Measurements from ENCODE around the gene MYO3A. TPM values are rescaled to one million over a fixed set of nuclear protein-coding genes. Genes with fewer than 3 reads are reported as not detected.

Gene MYO3A
- total and polyA plus RNA-seq, 2 experiments from 2014 or later: 3.0 to 10.7 TPM

DNA sequence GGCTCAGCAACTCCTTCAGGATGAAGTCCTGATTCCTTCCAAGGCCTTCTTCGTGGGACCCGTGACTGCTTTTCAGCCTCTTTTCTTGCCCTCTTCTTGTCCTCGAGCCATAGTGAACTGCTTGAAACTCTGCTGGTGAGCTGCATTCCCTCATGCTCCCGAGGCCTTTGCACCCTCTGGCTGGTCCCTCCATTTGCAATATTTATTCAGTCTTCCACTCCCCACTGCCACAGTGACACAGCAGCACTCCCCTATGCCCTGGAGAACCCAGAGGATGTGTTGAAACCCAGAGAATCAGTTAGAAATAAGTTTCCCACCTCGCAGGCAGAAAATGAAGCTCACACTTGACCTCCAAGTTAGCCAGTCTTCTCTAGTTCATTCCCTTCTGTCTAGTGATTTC is 260.2 kb downstream of the MYO3A start:
- TF ChIP-seq EZH2 (IDR thresholded peaks at IDR 0.05; ENCODE audit: low read depth, unreplicated experiment): no peak
- no peak for TF ChIP-seq STAT1 (IDR thresholded peaks at IDR 0.05; ENCODE audit: unreplicated experiment)
- Mint-ChIP-seq H3K9me3 (no peaks in the 10 kb centered on the region), H3K4me1 (peaks cover 7% of the 10 kb centered on the region; the same call in 1 of the 3 replicates), H3K36me3 (ENCODE audit: low read depth) (no peaks in the 10 kb centered on the region), H3K27ac (no peak overlapping the region), H3K4me3 (no peak overlapping the region), H3K27me3 (ENCODE audit: insufficient read depth, low read depth, poor library complexity) (no peaks in the 10 kb centered on the region)
- Histone ChIP-seq H3K9me2 (ENCODE audit: insufficient read depth) (no peaks in the 10 kb centered on the region), H4K20me1 (replicated peaks; ENCODE audit: insufficient read depth) (no peaks in the 10 kb centered on the region), H3F3A (replicated peaks; ENCODE audit: low read depth) (no peaks in the 10 kb centered on the region), H3K4me2 (no peak overlapping the region), H3K4me1 (ENCODE audit: insufficient read depth) (peaks cover 2% of the 10 kb centered on the region; the same call in 1 of the 2 replicates), H3K79me2 (replicated peaks; ENCODE audit: insufficient read depth) (no peaks in the 10 kb centered on the region), H3K27me3 (ENCODE audit: insufficient read depth) (no peaks in the 10 kb centered on the region), H2AFZ (no peak overlapping the region), H3K36me3 (ENCODE audit: insufficient read depth) (no peaks in the 10 kb centered on the region), H3K4me3 (no peak overlapping the region), H3K27ac (ENCODE audit: low read depth) (no peak overlapping the region)
- ATAC-seq: no peak
- no peak for DNase-seq (ENCODE audit: low spot score)

DNA sequence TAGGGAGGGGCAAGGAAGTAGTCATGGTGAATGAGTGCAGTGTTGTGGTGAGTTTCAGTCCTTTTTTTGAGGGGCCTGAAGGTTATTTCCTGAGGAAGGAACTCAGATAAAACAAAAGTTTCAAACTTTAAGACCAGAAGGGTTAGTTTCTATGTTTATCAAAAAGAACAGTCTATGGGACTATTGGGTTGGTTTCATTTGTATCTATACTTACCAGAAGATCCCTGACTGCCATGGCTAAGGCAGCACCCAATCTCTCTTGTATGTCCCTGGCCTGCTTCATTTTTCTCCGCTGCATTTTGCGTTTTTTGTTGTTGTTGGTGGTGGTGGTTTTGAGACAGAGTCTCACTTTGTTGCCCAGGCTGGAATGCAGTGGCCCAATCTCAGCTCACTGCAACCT is 263.2 kb downstream of the MYO3A start:
- TF ChIP-seq EZH2 (IDR thresholded peaks at IDR 0.05; ENCODE audit: low read depth, unreplicated experiment) (no peak), ZNF114 (CRISPR knock-in tag; IDR thresholded peaks at IDR 0.05) (no peak), CREB1 (CRISPR knock-in tag; IDR thresholded peaks at IDR 0.05; ENCODE audit: low read depth) (no peak), EZH2phosphoT487 (IDR thresholded peaks at IDR 0.05; ENCODE audit: unreplicated experiment) (no peak), ZNF331 (CRISPR knock-in tag; IDR thresholded peaks at IDR 0.05; ENCODE audit: low read depth) (no peak), NANOG (IDR thresholded peaks at IDR 0.05; ENCODE audit: borderline replicate concordance) (no peak), ETS1 (IDR thresholded peaks at IDR 0.05) (no peak), JUNB (IDR thresholded peaks at IDR 0.05; ENCODE audit: unreplicated experiment) (no peak)
- TF ChIP-seq, protein P1, sequence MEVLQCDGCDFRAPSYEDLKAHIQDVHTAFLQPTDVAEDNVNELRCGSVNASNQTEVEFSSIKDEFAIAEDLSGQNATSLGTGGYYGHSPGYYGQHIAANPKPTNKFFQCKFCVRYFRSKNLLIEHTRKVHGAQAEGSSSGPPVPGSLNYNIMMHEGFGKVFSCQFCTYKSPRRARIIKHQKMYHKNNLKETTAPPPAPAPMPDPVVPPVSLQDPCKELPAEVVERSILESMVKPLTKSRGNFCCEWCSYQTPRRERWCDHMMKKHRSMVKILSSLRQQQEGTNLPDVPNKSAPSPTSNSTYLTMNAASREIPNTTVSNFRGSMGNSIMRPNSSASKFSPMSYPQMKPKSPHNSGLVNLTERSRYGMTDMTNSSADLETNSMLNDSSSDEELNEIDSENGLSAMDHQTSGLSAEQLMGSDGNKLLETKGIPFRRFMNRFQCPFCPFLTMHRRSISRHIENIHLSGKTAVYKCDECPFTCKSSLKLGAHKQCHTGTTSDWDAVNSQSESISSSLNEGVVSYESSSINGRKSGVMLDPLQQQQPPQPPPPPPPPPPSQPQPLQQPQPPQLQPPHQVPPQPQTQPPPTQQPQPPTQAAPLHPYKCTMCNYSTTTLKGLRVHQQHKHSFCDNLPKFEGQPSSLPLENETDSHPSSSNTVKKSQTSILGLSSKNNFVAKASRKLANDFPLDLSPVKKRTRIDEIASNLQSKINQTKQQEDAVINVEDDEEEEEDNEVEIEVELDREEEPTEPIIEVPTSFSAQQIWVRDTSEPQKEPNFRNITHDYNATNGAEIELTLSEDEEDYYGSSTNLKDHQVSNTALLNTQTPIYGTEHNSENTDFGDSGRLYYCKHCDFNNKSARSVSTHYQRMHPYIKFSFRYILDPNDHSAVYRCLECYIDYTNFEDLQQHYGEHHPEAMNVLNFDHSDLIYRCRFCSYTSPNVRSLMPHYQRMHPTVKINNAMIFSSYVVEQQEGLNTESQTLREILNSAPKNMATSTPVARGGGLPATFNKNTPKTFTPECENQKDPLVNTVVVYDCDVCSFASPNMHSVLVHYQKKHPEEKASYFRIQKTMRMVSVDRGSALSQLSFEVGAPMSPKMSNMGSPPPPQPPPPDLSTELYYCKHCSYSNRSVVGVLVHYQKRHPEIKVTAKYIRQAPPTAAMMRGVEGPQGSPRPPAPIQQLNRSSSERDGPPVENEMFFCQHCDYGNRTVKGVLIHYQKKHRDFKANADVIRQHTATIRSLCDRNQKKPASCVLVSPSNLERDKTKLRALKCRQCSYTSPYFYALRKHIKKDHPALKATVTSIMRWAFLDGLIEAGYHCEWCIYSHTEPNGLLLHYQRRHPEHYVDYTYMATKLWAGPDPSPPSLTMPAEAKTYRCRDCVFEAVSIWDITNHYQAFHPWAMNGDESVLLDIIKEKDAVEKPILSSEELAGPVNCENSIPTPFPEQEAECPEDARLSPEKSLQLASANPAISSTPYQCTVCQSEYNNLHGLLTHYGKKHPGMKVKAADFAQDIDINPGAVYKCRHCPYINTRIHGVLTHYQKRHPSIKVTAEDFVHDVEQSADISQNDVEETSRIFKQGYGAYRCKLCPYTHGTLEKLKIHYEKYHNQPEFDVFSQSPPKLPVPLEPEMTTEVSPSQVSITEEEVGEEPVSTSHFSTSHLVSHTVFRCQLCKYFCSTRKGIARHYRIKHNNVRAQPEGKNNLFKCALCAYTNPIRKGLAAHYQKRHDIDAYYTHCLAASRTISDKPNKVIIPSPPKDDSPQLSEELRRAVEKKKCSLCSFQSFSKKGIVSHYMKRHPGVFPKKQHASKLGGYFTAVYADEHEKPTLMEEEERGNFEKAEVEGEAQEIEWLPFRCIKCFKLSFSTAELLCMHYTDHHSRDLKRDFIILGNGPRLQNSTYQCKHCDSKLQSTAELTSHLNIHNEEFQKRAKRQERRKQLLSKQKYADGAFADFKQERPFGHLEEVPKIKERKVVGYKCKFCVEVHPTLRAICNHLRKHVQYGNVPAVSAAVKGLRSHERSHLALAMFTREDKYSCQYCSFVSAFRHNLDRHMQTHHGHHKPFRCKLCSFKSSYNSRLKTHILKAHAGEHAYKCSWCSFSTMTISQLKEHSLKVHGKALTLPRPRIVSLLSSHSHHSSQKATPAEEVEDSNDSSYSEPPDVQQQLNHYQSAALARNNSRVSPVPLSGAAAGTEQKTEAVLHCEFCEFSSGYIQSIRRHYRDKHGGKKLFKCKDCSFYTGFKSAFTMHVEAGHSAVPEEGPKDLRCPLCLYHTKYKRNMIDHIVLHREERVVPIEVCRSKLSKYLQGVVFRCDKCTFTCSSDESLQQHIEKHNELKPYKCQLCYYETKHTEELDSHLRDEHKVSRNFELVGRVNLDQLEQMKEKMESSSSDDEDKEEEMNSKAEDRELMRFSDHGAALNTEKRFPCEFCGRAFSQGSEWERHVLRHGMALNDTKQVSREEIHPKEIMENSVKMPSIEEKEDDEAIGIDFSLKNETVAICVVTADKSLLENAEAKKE (CRISPR knock-in tag; IDR thresholded peaks at IDR 0.05): no peak
- TF ChIP-seq, protein P2, sequence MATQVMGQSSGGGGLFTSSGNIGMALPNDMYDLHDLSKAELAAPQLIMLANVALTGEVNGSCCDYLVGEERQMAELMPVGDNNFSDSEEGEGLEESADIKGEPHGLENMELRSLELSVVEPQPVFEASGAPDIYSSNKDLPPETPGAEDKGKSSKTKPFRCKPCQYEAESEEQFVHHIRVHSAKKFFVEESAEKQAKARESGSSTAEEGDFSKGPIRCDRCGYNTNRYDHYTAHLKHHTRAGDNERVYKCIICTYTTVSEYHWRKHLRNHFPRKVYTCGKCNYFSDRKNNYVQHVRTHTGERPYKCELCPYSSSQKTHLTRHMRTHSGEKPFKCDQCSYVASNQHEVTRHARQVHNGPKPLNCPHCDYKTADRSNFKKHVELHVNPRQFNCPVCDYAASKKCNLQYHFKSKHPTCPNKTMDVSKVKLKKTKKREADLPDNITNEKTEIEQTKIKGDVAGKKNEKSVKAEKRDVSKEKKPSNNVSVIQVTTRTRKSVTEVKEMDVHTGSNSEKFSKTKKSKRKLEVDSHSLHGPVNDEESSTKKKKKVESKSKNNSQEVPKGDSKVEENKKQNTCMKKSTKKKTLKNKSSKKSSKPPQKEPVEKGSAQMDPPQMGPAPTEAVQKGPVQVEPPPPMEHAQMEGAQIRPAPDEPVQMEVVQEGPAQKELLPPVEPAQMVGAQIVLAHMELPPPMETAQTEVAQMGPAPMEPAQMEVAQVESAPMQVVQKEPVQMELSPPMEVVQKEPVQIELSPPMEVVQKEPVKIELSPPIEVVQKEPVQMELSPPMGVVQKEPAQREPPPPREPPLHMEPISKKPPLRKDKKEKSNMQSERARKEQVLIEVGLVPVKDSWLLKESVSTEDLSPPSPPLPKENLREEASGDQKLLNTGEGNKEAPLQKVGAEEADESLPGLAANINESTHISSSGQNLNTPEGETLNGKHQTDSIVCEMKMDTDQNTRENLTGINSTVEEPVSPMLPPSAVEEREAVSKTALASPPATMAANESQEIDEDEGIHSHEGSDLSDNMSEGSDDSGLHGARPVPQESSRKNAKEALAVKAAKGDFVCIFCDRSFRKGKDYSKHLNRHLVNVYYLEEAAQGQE (IDR thresholded peaks at IDR 0.05; ENCODE audit: unreplicated experiment): no peak
- no peaks in the 10 kb centered on the region for H3K27me3 ChIP-seq (ENCODE audit: insufficient read depth)
- H3K9me2 ChIP-seq (ENCODE audit: insufficient read depth): no peaks in the 10 kb centered on the region
- H3K79me2 ChIP-seq (replicated peaks; ENCODE audit: insufficient read depth): no peaks in the 10 kb centered on the region
- peaks cover 13% of the 10 kb centered on the region for H3K4me1 ChIP-seq (ENCODE audit: insufficient read depth)
- H4K20me1 ChIP-seq (replicated peaks; ENCODE audit: insufficient read depth): no peaks in the 10 kb centered on the region
- no peak overlapping the region for H3K4me3 Mint-ChIP-seq
- no peaks in the 10 kb centered on the region for H3K9me3 Mint-ChIP-seq
- no peaks in the 10 kb centered on the region for H3K36me3 Mint-ChIP-seq (ENCODE audit: low read depth)
- ATAC-seq (no peak), DNase-seq (ENCODE audit: low spot score) (no peak)
- H3K27me3 Mint-ChIP-seq (ENCODE audit: insufficient read depth, low read depth, poor library complexity): no peaks in the 10 kb centered on the region
- 0 out of 2 replicates have a peak overlapping the region, but pooled peaks have one; percentile 28 for H2AFZ ChIP-seq
- H3K36me3 ChIP-seq (ENCODE audit: insufficient read depth): no peaks in the 10 kb centered on the region
- no peak overlapping the region for H3K4me2 ChIP-seq
- no peaks in the 10 kb centered on the region for H3F3A ChIP-seq (replicated peaks; ENCODE audit: low read depth)
- no peak overlapping the region for H3K27ac ChIP-seq (ENCODE audit: low read depth)
- no peak overlapping the region for H3K4me3 ChIP-seq
- peaks cover 14% of the 10 kb centered on the region; the same call in 2 of the 3 replicates for H3K4me1 Mint-ChIP-seq
- H3K27ac Mint-ChIP-seq: no peak overlapping the region
